Loucy (cell line): ENCODE measurements around the gene SCRN1.
"Not testable (repeated sequence)": the region's sequence is repeated elsewhere in the genome, so short reads cannot be mapped to it uniquely, and the experiment has no call there.

Experiments used
- H2AFZ ChIP-seq: fragments of 200-600 bp; sonication (generic); 2 replicates; pipeline ENCODE4 v1.6.0; 2016; ENCODE audit warnings: antibody characterized with exemption, mild to moderate bottlenecking, low read length, moderate library complexity
- H3F3A ChIP-seq: fragments of 200-600 bp; 2 replicates; pipeline ENCODE4 v1.6.0; 2016; ENCODE audit warnings: antibody characterized with exemption, low read depth, mild to moderate bottlenecking
- H3K27me3 ChIP-seq: fragments of 200-600 bp; sonication (generic); 2 replicates; pipeline ENCODE4 v1.6.1; 2014; ENCODE audit warnings: low read length, mild to moderate bottlenecking; ENCODE audit not compliant: insufficient read depth, poor library complexity, severe bottlenecking
- H3K36me3 ChIP-seq: fragments of 200-600 bp; sonication (generic); 2 replicates; pipeline ENCODE4 v1.6.1; 2016; ENCODE audit warnings: low read length; ENCODE audit not compliant: insufficient read depth
- H3K4me1 ChIP-seq: fragments of 200-600 bp; sonication (generic); 2 replicates; pipeline ENCODE4 v1.5.1; 2014; ENCODE audit warnings: low read length, mild to moderate bottlenecking; ENCODE audit not compliant: insufficient read depth, poor library complexity, severe bottlenecking
- H3K4me2 ChIP-seq: fragments of 200-600 bp; sonication (generic); 2 replicates; pipeline ENCODE4 v1.6.0; 2014; ENCODE audit warnings: antibody characterized with exemption, low read length, low read depth, mild to moderate bottlenecking; ENCODE audit not compliant: poor library complexity, severe bottlenecking
- H3K4me3 ChIP-seq: fragments of 200-600 bp; sonication (generic); 2 replicates; pipeline ENCODE4 v1.5.1; 2014; ENCODE audit warnings: low read length, mild to moderate bottlenecking, mixed read lengths; ENCODE audit not compliant: poor library complexity, severe bottlenecking
- H3K79me2 ChIP-seq: fragments of 200-600 bp; sonication (generic); 2 replicates; pipeline ENCODE4 v1.6.1; 2014; ENCODE audit warnings: low read length; ENCODE audit not compliant: insufficient read depth
- H3K9ac ChIP-seq: fragments of 200-600 bp; sonication (generic); 2 replicates; pipeline ENCODE4 v1.6.0; 2014; ENCODE audit warnings: mild to moderate bottlenecking, low read depth, low read length, moderate library complexity; ENCODE audit not compliant: poor library complexity, severe bottlenecking
- H3K9me2 ChIP-seq: fragments of 200-600 bp; sonication (generic); replicated peaks from 2 replicates; pipeline ENCODE4 v1.6.1; 2016; ENCODE audit warnings: low read depth, low read length, mixed read lengths
- H3K9me3 ChIP-seq: fragments of 200-600 bp; sonication (generic); 2 replicates; pipeline ENCODE4 v1.6.1; 2014; ENCODE audit warnings: mild to moderate bottlenecking, antibody characterized with exemption, low read length, low read depth; ENCODE audit not compliant: insufficient read depth
- H4K20me1 ChIP-seq: fragments of 200-600 bp; sonication (generic); 2 replicates; pipeline ENCODE4 v1.6.0; 2014; ENCODE audit warnings: antibody characterized with exemption, low read length, mild to moderate bottlenecking; ENCODE audit not compliant: insufficient read depth, poor library complexity, severe bottlenecking
- CTCF ChIP-seq: fragments of 200-600 bp; sonication (generic); conservative IDR thresholded peaks from 2 replicates; pipeline ENCODE4 v1.5.1; 2014; ENCODE audit warnings: mild to moderate bottlenecking, antibody characterized with exemption, low read length
- EZH2phosphoT487 ChIP-seq: fragments of 200-600 bp; IDR thresholded peaks from 2 replicates; pipeline ENCODE4 v1.6.1; 2018; ENCODE audit warnings: antibody characterized with exemption, mild to moderate bottlenecking, moderate library complexity, borderline replicate concordance

SCRN1 gene

GRCh38 chr7:29893351-29893965 lies 96.1 kb downstream of the SCRN1 start:
- H4K20me1 ChIP-seq: no peaks in the 10 kb centered on the region
- no peaks in the 10 kb centered on the region for H3K4me1 ChIP-seq
- no peaks in the 10 kb centered on the region for H3K9me2 ChIP-seq
- H3F3A ChIP-seq: no peaks in the 10 kb centered on the region
- H3K36me3 ChIP-seq: no peaks in the 10 kb centered on the region
- no peak overlapping the region for H3K4me3 ChIP-seq
- no peaks in the 10 kb centered on the region for H3K27me3 ChIP-seq
- H3K79me2 ChIP-seq: no peaks in the 10 kb centered on the region
- no peak for TF ChIP-seq CTCF
- no peak for TF ChIP-seq EZH2phosphoT487
- no peak overlapping the region for H3K4me2 ChIP-seq
- no peaks in the 10 kb centered on the region for H3K9me3 ChIP-seq
- no peak overlapping the region for H3K9ac ChIP-seq
- no peak overlapping the region for H2AFZ ChIP-seq

GRCh38 chr7:29892231-29892630 lies 97.4 kb downstream of the SCRN1 start:
- no peaks in the 10 kb centered on the region for H3K4me1 ChIP-seq
- no peaks in the 10 kb centered on the region for H3F3A ChIP-seq
- no peak overlapping the region for H3K4me2 ChIP-seq
- H4K20me1 ChIP-seq: no peaks in the 10 kb centered on the region
- no peaks in the 10 kb centered on the region for H3K79me2 ChIP-seq
- no peaks in the 10 kb centered on the region for H3K9me2 ChIP-seq
- TF ChIP-seq EZH2phosphoT487 (no peak), CTCF (no peak)
- H2AFZ ChIP-seq: no peak overlapping the region
- H3K27me3 ChIP-seq: no peaks in the 10 kb centered on the region
- H3K36me3 ChIP-seq: no peaks in the 10 kb centered on the region
- H3K9ac ChIP-seq: no peak overlapping the region
- H3K9me3 ChIP-seq: no peaks in the 10 kb centered on the region
- H3K4me3 ChIP-seq: no peak overlapping the region

- TF ChIP-seq CTCF (no peak), EZH2phosphoT487 (no peak)
- Histone ChIP-seq H3K79me2 (no peaks in the 10 kb centered on the region), H3K4me3 (no peak overlapping the region), H3K9ac (no peak overlapping the region), H3K9me3 (no peaks in the 10 kb centered on the region), H3K36me3 (no peaks in the 10 kb centered on the region), H2AFZ (no peak overlapping the region), H3K4me2 (no peak overlapping the region), H3F3A (no peaks in the 10 kb centered on the region), H4K20me1 (no peaks in the 10 kb centered on the region), H3K27me3 (no peaks in the 10 kb centered on the region), H3K4me1 (no peaks in the 10 kb centered on the region), H3K9me2 (no peaks in the 10 kb centered on the region)
These were observed 97.8 kb downstream of the SCRN1 start for GRCh38 chr7:29891766-29892165.

- not testable (repeated sequence) for H3K4me1 ChIP-seq, H3K36me3 ChIP-seq, H2AFZ ChIP-seq, H3F3A ChIP-seq, H3K9me3 ChIP-seq, H3K9ac ChIP-seq, H4K20me1 ChIP-seq, H3K27me3 ChIP-seq, H3K4me2 ChIP-seq, H3K4me3 ChIP-seq, H3K9me2 ChIP-seq, H3K79me2 ChIP-seq
These were observed 98.8 kb downstream of the SCRN1 start for GRCh38 chr7:29890786-29891185.
